Mesothelial cell of epicardium (in vitro differentiated cells): ENCODE measurements around the gene SPPL3. TPM values are rescaled to one million over a fixed set of nuclear protein-coding genes. Genes with fewer than 3 reads are reported as not detected.

ENCODE experiments used
- DNase-seq, 2 experiments: peaks; one replicate each; pipeline ENCODE4 v3.0.0; 2021; ENCODE audit warnings: low spot score in 2 of 2; ENCODE audit not compliant: unreplicated experiment in 2 of 2
- H3K27ac Mint-ChIP-seq: 2 replicates; pipeline ENCODE4 v1.8.0; 2021; ENCODE audit warnings: mixed read lengths
- H3K27me3 Mint-ChIP-seq: 2 replicates; pipeline ENCODE4 v1.8.0; 2021; ENCODE audit warnings: low read depth, mixed read lengths
- H3K36me3 Mint-ChIP-seq: 2 replicates; pipeline ENCODE4 v1.8.0; 2021; ENCODE audit warnings: mixed read lengths
- H3K4me1 Mint-ChIP-seq: 2 replicates; pipeline ENCODE4 v1.8.0; 2021; ENCODE audit warnings: mixed read lengths
- H3K4me3 Mint-ChIP-seq: 2 replicates; pipeline ENCODE4 v1.8.0; 2021; ENCODE audit warnings: mild to moderate bottlenecking, moderate library complexity, mixed read lengths
- H3K9me3 Mint-ChIP-seq: 2 replicates; pipeline ENCODE4 v1.8.0; 2021; ENCODE audit warnings: mixed read lengths
- total RNA-seq: library from RNA; stranded (reverse); gene quantifications from 3 replicates; pipeline ENCODE4 v1.2.1, GENCODE V29; 2021
- TF ChIP-seq, protein P1 (sequence below): fragments of 200-600 bp; sonication (generic); IDR thresholded peaks from one replicate; pipeline ENCODE4 v1.5.0; 2021; ENCODE audit warnings: antibody characterized with exemption; ENCODE audit not compliant: unreplicated experiment

SPPL3 gene
- total RNA-seq, 1 donor from 2014 or later: 79.8 TPM

DNA sequence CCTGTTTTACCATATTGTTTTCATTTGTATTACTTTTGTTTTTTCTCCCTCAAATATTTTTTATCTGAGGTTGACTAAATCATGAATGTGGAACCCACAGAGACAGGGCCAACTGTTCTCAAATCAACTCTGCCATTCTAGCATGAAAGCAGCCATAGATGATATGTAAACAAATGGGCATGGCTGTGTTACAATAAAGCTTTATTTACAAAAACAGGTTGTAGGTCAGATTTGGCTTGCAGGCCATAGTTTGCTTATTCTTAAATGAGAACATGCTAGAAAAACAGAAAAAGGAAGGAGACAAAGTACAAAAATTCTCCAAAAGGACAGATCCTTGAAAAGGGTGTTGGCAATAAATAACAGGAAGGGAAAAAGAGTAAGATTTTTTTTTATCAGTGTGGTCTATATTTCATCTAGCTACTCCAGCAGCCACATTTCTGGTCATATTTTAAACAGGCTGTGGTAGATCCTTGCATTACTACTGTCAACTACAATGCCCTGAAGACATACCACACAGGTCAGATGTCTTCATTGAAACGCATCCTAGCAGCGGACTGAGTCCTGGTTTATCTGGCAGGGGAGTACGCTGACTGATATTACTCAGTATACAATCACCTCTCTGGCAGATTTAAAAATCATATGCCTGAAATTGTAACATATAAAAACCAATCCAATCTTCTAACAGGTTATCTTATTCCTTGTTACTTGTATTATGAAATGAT, 42.9 kb downstream of the SPPL3 start:
- Mint-ChIP-seq H3K36me3 (peaks cover 22% of the 10 kb centered on the region), H3K27me3 (no peaks in the 10 kb centered on the region), H3K9me3 (peaks cover 19% of the 10 kb centered on the region), H3K4me3 (no peak overlapping the region), H3K4me1 (peaks cover 2% of the 10 kb centered on the region), H3K27ac (no peak overlapping the region)
- no peak for DNase-seq
- TF ChIP-seq, protein P1, sequence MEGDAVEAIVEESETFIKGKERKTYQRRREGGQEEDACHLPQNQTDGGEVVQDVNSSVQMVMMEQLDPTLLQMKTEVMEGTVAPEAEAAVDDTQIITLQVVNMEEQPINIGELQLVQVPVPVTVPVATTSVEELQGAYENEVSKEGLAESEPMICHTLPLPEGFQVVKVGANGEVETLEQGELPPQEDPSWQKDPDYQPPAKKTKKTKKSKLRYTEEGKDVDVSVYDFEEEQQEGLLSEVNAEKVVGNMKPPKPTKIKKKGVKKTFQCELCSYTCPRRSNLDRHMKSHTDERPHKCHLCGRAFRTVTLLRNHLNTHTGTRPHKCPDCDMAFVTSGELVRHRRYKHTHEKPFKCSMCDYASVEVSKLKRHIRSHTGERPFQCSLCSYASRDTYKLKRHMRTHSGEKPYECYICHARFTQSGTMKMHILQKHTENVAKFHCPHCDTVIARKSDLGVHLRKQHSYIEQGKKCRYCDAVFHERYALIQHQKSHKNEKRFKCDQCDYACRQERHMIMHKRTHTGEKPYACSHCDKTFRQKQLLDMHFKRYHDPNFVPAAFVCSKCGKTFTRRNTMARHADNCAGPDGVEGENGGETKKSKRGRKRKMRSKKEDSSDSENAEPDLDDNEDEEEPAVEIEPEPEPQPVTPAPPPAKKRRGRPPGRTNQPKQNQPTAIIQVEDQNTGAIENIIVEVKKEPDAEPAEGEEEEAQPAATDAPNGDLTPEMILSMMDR: no peak

GRCh38 chr12:120858306-120859088, 45.7 kb downstream of the SPPL3 start:
- H3K9me3 Mint-ChIP-seq: peaks cover 19% of the 10 kb centered on the region
- H3K4me3 Mint-ChIP-seq: no peak overlapping the region
- H3K36me3 Mint-ChIP-seq: peaks cover 22% of the 10 kb centered on the region
- no peak for DNase-seq
- H3K4me1 Mint-ChIP-seq: peaks cover 6% of the 10 kb centered on the region
- H3K27ac Mint-ChIP-seq: no peak overlapping the region
- no peaks in the 10 kb centered on the region for H3K27me3 Mint-ChIP-seq
- TF ChIP-seq, protein P1: no peak

- Mint-ChIP-seq H3K9me3 (peaks cover 19% of the 10 kb centered on the region), H3K36me3 (peaks cover 22% of the 10 kb centered on the region), H3K27ac (no peak overlapping the region), H3K4me3 (no peak overlapping the region), H3K27me3 (no peaks in the 10 kb centered on the region), H3K4me1 (peaks cover 6% of the 10 kb centered on the region)
- DNase-seq: no peak
- TF ChIP-seq, protein P1: no peak
Measured at GRCh38 chr12:120856980-120857379, 47.2 kb downstream of the SPPL3 start.

DNA sequence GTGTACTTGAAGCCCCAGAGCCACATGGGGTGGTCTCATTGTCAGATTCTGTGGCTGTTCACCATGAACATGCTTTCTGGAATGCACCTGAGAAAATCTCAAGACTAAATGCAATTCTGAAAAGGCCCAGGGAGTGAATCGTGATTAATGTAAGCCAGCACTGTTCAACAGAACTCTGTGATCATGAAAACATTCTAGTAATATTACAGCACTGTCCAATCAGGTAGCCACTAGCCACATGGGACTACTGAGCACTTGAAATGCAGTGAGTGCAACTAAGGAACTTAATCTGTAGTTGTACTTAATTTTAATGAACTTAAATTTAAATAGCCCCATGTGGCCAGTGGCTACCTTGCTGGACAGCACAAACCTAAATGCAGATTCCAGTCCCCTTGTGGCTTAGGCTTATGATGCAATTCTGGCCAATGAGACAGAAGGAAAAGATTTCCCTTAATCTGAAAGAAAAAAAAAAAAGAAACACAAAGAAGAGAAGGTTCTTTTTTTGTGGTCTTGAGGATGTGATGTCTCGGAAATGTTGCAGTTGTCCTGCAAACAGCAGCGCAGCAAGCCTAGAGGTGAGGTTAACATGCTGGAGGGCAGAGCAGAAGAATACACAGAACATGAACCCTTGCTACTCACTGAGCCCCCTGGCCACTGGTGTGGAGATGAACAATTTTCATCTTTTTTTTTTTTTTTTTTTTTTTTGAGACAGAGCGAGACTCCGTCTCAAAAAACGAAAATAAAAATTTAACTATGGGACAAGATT, 48.2 kb downstream of the SPPL3 start:
- Mint-ChIP-seq H3K9me3 (peaks cover 19% of the 10 kb centered on the region), H3K27ac (no peak overlapping the region), H3K4me1 (peaks cover 4% of the 10 kb centered on the region), H3K27me3 (no peaks in the 10 kb centered on the region), H3K36me3 (peaks cover 20% of the 10 kb centered on the region), H3K4me3 (no peak overlapping the region)
- TF ChIP-seq, protein P1: no peak
- no peak for DNase-seq

DNA sequence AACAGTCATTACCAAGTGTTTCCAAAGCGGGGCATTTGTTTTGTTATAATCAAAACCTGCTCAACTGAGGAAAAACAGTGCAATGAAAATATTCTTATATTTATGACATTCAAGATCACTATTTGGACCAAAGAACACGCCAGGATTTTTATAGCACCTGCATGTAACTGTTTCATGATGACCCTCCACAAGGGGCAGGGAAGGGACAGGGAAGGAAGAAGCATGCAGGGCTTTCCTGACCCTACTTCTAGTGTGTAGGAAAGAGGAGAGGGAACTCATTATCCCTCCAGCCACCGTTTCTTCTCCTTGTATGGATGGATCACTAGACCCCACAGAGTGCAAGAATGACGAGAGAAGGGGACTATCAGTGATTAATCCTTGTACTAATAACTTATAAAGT, 49.4 kb downstream of the SPPL3 start:
- no peak for DNase-seq
- H3K4me1 Mint-ChIP-seq: peaks cover 7% of the 10 kb centered on the region
- H3K27ac Mint-ChIP-seq: no peak overlapping the region
- peaks cover 18% of the 10 kb centered on the region for H3K36me3 Mint-ChIP-seq
- TF ChIP-seq, protein P1: no peak
- H3K27me3 Mint-ChIP-seq: no peaks in the 10 kb centered on the region
- H3K9me3 Mint-ChIP-seq: peaks cover 15% of the 10 kb centered on the region
- no peak overlapping the region for H3K4me3 Mint-ChIP-seq
